Adrenal gland (tissue), 5 donors: ENCODE measurements around the gene CD59.

Experiments used
- CTCF ChIP-seq, 6 experiments: fragments of 450-650 bp in 4 of 6; fragments of 200-600 bp in 2 of 6; sonication (generic) in 1 of 6; IDR thresholded peaks; 1 replicate in 5 of 6; 2 replicates in 1 of 6; pipeline versions ENCODE4 v1.5.1 to v1.8.0; 2016 to 2021; ENCODE audit warnings: antibody characterized with exemption in 6 of 6, mild to moderate bottlenecking in 2 of 6, moderate library complexity in 1 of 6
- POLR2A ChIP-seq, 2 donors: fragments of 450-650 bp; IDR thresholded peaks; one replicate each; pipeline ENCODE4 v1.6.1; 2017; ENCODE audit warnings: antibody characterized with exemption in 2 of 2, mild to moderate bottlenecking in 2 of 2, moderate library complexity in 1 of 2
- donor health status: DM: no; HTN: no; CAD: no.

GRCh38 chr11:33718440-33718839 is 17.8 kb downstream of the CD59 start:
- TF ChIP-seq CTCF (IDR thresholded peaks at IDR 0.05): no peak
- TF ChIP-seq POLR2A (IDR thresholded peaks at IDR 0.05): no peak
